ENCODE measurements around the gene ASAP3. TPM values are rescaled to one million over a fixed set of nuclear protein-coding genes. Genes with fewer than 3 reads are reported as not detected.

Gene ASAP3
- total and polyA plus RNA-seq, 2 of the 4 experiments (the other 2 are of a cell fraction): 18.6 to 18.8 TPM

- Histone ChIP-seq H2AK9ac (replicated peaks; ENCODE audit: low read depth, low read length, poor library complexity) (no peak overlapping the region), H2AK5ac (ENCODE audit: low read depth, low read length) (no peak overlapping the region), H2BK5ac (ENCODE audit: low read depth, low read length, poor library complexity, severe bottlenecking) (no peak overlapping the region), H3K4me1 (ENCODE audit: control insufficient read depth, insufficient read depth, low read length) (no peaks in the 10 kb centered on the region), H3K4me3 (ENCODE audit: insufficient read depth, low read depth, low read length) (no peak overlapping the region), H3K9me3 (ENCODE audit: control insufficient read depth, insufficient read depth, low read length) (no peaks in the 10 kb centered on the region), H3K36me3 (ENCODE audit: control insufficient read depth, insufficient read depth, low read length) (peaks cover 58% of the 10 kb centered on the region), H3K14ac (replicated peaks; ENCODE audit: low read depth, low read length) (no peak overlapping the region), H3K4me2 (ENCODE audit: low read depth, low read length) (no peak overlapping the region), H3K27me3 (ENCODE audit: control insufficient read depth, insufficient read depth, low read length) (no peaks in the 10 kb centered on the region), H3K18ac (ENCODE audit: low read depth, low read length) (no peak overlapping the region), H3K9ac (ENCODE audit: low read depth, low read length) (no peak overlapping the region), H3K56ac (ENCODE audit: extremely low read depth, insufficient read depth, low read length) (no peak overlapping the region), H2BK120ac (ENCODE audit: low read depth, low read length) (no peak overlapping the region), H3K27ac (ENCODE audit: insufficient read depth, low read length) (no peak overlapping the region), H4K91ac (ENCODE audit: insufficient read depth, low read depth, low read length) (no peak overlapping the region), H3K23ac (ENCODE audit: low read depth, low read length) (no peak overlapping the region), H2BK15ac (ENCODE audit: low read depth, low read length) (no peak overlapping the region), H3K79me1 (ENCODE audit: low read depth in 1 of 2, low read length in 2 of 2) (no peaks in the 10 kb centered on the region), H4K20me1 (ENCODE audit: insufficient read depth, low read length) (no peaks in the 10 kb centered on the region), H2AFZ (replicated peaks; ENCODE audit: low read length, poor library complexity) (no peak overlapping the region), H4K5ac (ENCODE audit: low read depth, low read length) (no peak overlapping the region), H3K4ac (ENCODE audit: low read depth, low read length) (no peak overlapping the region), H2BK20ac (ENCODE audit: low read depth, low read length) (no peak overlapping the region), H3K9me1 (ENCODE audit: insufficient read depth, low read length) (peaks cover 3% of the 10 kb centered on the region), H4K8ac (ENCODE audit: low read depth in 2 of 2, low read length in 2 of 2) (no peak overlapping the region)
- TF ChIP-seq, protein P1, sequence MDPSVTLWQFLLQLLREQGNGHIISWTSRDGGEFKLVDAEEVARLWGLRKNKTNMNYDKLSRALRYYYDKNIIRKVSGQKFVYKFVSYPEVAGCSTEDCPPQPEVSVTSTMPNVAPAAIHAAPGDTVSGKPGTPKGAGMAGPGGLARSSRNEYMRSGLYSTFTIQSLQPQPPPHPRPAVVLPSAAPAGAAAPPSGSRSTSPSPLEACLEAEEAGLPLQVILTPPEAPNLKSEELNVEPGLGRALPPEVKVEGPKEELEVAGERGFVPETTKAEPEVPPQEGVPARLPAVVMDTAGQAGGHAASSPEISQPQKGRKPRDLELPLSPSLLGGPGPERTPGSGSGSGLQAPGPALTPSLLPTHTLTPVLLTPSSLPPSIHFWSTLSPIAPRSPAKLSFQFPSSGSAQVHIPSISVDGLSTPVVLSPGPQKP (IDR thresholded peaks at IDR 0.05; ENCODE audit: borderline replicate concordance, low read depth, low read length): no peak
- TF ChIP-seq POLR2A (IDR thresholded peaks at IDR 0.05; ENCODE audit: low read depth, low read length): no peak
- no peak for TF ChIP-seq MAZ (IDR thresholded peaks at IDR 0.05; ENCODE audit: borderline replicate concordance, low read depth, low read length)
- TF ChIP-seq CEBPB (IDR thresholded peaks at IDR 0.05; ENCODE audit: low read depth, low read length): no peak
- no peak for TF ChIP-seq BHLHE40 (IDR thresholded peaks at IDR 0.05; ENCODE audit: low read depth, low read length)
- TF ChIP-seq MXI1 (IDR thresholded peaks at IDR 0.05; ENCODE audit: borderline replicate concordance, low read depth, low read length): no peak
- no peak for TF ChIP-seq RFX5 (IDR thresholded peaks at IDR 0.05; ENCODE audit: low read depth, low read length)
- TF ChIP-seq NFE2L2 (IDR thresholded peaks at IDR 0.05; ENCODE audit: low read depth, low read length): no peak
- TF ChIP-seq MAFK (IDR thresholded peaks at IDR 0.05; ENCODE audit: low read depth, low read length): no peak
- TF ChIP-seq FOS (IDR thresholded peaks at IDR 0.05; ENCODE audit: low read depth, low read length): no peak
- BruUV-seq (replicated peaks): no TSS peak
- ChIA-PET CTCF (no interaction called here), POLR2A (ENCODE audit: unreplicated experiment) (no interaction called here)
- 96% methylated on average over 5 of the region's 10 CpGs; no CpG with 5 or more reads in 1 of the 2 experiments for WGBS, 2 experiments (ENCODE audit: extremely low coverage in 2 of 2, insufficient read length in 1 of 2)
- in situ Hi-C loops (cut with MboI; ENCODE audit: low sequenced_read_pairs): no loop called here
- ATAC-seq (ENCODE audit: low read depth): no peak
- dilution Hi-C loops (cut with HindIII; ENCODE audit: low sequenced_read_pairs, unreplicated experiment): no loop called here
- DNase-seq: no peak
- intact Hi-C loops (cut with micrococcal nuclease): no loop called here
Measured at GRCh38 chr1:23433122-23433521, 50.9 kb downstream of the ASAP3 start.
